ENCODE data around the gene CCDC43.
"Not testable (repeated sequence)": the region's sequence is repeated elsewhere in the genome, so short reads cannot be mapped to it uniquely, and the experiment has no call there.

DNA sequence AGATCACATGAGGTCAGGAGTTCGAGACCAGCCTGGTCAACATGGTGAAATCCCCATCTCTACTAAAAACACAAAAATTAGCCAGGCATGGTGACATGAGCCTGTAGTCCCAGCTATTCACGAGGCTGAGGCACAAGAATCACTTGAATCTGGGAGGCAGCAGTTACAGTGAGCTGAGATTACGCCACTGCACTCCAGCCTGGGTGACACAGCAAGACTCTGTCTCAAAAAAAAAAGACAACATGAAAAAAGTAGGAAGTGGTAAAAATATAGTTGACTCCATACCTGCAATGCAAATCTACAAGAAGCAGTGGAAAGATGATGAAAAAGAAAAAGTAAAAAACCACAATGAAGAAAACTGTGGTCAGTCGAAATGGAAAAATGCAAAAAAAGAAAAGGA, 6.3 kb downstream of the CCDC43 start:
- TF ChIP-seq, protein P1, sequence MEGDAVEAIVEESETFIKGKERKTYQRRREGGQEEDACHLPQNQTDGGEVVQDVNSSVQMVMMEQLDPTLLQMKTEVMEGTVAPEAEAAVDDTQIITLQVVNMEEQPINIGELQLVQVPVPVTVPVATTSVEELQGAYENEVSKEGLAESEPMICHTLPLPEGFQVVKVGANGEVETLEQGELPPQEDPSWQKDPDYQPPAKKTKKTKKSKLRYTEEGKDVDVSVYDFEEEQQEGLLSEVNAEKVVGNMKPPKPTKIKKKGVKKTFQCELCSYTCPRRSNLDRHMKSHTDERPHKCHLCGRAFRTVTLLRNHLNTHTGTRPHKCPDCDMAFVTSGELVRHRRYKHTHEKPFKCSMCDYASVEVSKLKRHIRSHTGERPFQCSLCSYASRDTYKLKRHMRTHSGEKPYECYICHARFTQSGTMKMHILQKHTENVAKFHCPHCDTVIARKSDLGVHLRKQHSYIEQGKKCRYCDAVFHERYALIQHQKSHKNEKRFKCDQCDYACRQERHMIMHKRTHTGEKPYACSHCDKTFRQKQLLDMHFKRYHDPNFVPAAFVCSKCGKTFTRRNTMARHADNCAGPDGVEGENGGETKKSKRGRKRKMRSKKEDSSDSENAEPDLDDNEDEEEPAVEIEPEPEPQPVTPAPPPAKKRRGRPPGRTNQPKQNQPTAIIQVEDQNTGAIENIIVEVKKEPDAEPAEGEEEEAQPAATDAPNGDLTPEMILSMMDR (IDR thresholded peaks at IDR 0.05 in 4 of 5, conservative IDR thresholded peaks at IDR 0.05 in 1 of 5) = not testable (repeated sequence)
- not testable (repeated sequence) for TF ChIP-seq POLR2A (IDR thresholded peaks at IDR 0.05)

Measured in gastrocnemius medialis (tissue), 4 donors.